Activated B cell treated with CpG ODN at 0.5 μM for 24 hours (primary cell): ENCODE data around the gene MBNL1. TPM values are rescaled to one million over a fixed set of nuclear protein-coding genes. Genes with fewer than 3 reads are reported as not detected.
A peak's percentile ranks its signal among the peaks of the same experiment; 100 is the strongest.

Source experiments
- ATAC-seq: fragments of 200-7000 bp; cut with Tn5 transposase; one replicate; pipeline ENCODE4 v1.10.0; 2021; ENCODE audit warnings: low read depth, mild to moderate bottlenecking, moderate library complexity
- CTCF ChIA-PET: fragments of 350-600 bp; sonication (Branson Sonifier 250); formaldehyde crosslinking; loops from one replicate; lab custom pipeline; 2021; ENCODE audit warnings: antibody characterized with exemption; lab: Charles Lee
- POLR2A ChIA-PET: fragments of 350-600 bp; sonication (Branson Sonifier 250); formaldehyde crosslinking; loops from one replicate; lab custom pipeline; 2021; ENCODE audit warnings: antibody characterized with exemption; lab: Charles Lee
- DNase-seq: peaks from one replicate; pipeline ENCODE4 v3.0.0; 2022
- H3K27ac Mint-ChIP-seq: one replicate; pipeline ENCODE4 v1.8.0; 2020; ENCODE audit warnings: mixed read lengths
- H3K27me3 Mint-ChIP-seq: one replicate; pipeline ENCODE4 v1.8.0; 2021; ENCODE audit warnings: mixed read lengths
- H3K36me3 Mint-ChIP-seq: one replicate; pipeline ENCODE4 v1.8.0; 2021; ENCODE audit warnings: low read depth, mixed read lengths
- H3K4me1 Mint-ChIP-seq: one replicate; pipeline ENCODE4 v1.8.0; 2021; ENCODE audit warnings: mixed read lengths
- H3K4me3 Mint-ChIP-seq: one replicate; pipeline ENCODE4 v1.8.0; 2020; ENCODE audit warnings: mild to moderate bottlenecking, mixed read lengths
- H3K9me3 Mint-ChIP-seq: one replicate; pipeline ENCODE4 v1.8.0; 2020; ENCODE audit warnings: mixed read lengths
- CTCF ChIP-seq: fragments of 200-600 bp; IDR thresholded peaks from one replicate; pipeline ENCODE4 v1.8.0; 2022; ENCODE audit warnings: antibody characterized with exemption, mild to moderate bottlenecking
- intact Hi-C: fragments of 100-400 bp; cut with micrococcal nuclease; formaldehyde crosslinking; loops from one replicate; pipeline ENCODE4 v1.15.1; 2024
- total RNA-seq: library from RNA; stranded (reverse); gene quantifications from 2 replicates; pipeline ENCODE4 v1.2.3, GENCODE V29; 2022

Gene MBNL1
- total RNA-seq, 1 donor from 2014 or later: 561 TPM

- CTCF ChIA-PET: interaction anchor here (1.8 kb wide), 1 partner anchor 27 kb away, joined by 5 read pairs; no protein-coding TSS in a partner anchor
- H3K9me3 Mint-ChIP-seq: no peaks in the 10 kb centered on the region
- ATAC-seq (no peak), DNase-seq (no peak)
- peaks cover 79% of the 10 kb centered on the region for H3K36me3 Mint-ChIP-seq
- H3K4me3 Mint-ChIP-seq: no peak overlapping the region
- H3K27ac Mint-ChIP-seq: peak overlapping the region; percentile 21
- no peak for TF ChIP-seq CTCF
- no peaks in the 10 kb centered on the region for H3K27me3 Mint-ChIP-seq
- POLR2A ChIA-PET: no interaction called here
- intact Hi-C loops: no loop called here
- peaks cover 41% of the 10 kb centered on the region for H3K4me1 Mint-ChIP-seq
These were observed 148.3 kb downstream of the MBNL1 start for GRCh38 chr3:152416808-152417580.

GRCh38 chr3:152419748-152420147 lies 151.0 kb downstream of the MBNL1 start:
- H3K27me3 Mint-ChIP-seq: no peaks in the 10 kb centered on the region
- H3K4me3 Mint-ChIP-seq: no peak overlapping the region
- no peak for TF ChIP-seq CTCF
- DNase-seq (no peak), ATAC-seq (no peak)
- H3K36me3 Mint-ChIP-seq: peaks cover 85% of the 10 kb centered on the region
- intact Hi-C loops: no loop called here
- ChIA-PET POLR2A (no interaction called here), CTCF (no interaction called here)
- peaks cover 9% of the 10 kb centered on the region for H3K9me3 Mint-ChIP-seq
- no peak overlapping the region for H3K27ac Mint-ChIP-seq
- H3K4me1 Mint-ChIP-seq: peaks cover 53% of the 10 kb centered on the region

DNA sequence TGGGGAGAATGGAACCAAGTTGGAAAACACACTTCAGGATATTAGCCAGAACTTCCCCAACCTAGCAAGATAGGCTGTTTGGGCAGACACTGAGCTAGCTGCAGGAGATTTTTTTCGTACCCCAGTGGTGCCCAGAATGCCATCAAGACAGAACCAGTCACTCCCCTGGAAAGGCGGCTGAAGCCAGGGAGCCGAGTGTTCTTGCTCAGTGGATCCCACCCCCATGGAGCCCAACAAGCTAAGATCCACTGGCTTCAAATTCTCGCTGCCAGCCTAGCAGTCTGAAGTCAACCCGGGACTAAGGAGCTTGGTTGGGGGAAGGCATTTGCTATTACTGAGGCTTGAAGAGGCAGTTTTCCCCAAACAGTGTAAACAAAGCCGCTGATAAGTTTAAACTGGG lies 152.4 kb downstream of the MBNL1 start:
- H3K36me3 Mint-ChIP-seq: peaks cover 84% of the 10 kb centered on the region
- no peaks in the 10 kb centered on the region for H3K27me3 Mint-ChIP-seq
- DNase-seq (no peak), ATAC-seq (no peak)
- H3K4me1 Mint-ChIP-seq: peaks cover 63% of the 10 kb centered on the region
- no peak overlapping the region for H3K4me3 Mint-ChIP-seq
- intact Hi-C loops: no loop called here
- TF ChIP-seq CTCF: no peak
- peak overlapping the region; percentile 57 for H3K27ac Mint-ChIP-seq
- CTCF ChIA-PET: no interaction called here
- H3K9me3 Mint-ChIP-seq: peaks cover 9% of the 10 kb centered on the region
- POLR2A ChIA-PET: no interaction called here

- Mint-ChIP-seq H3K27ac (no peak overlapping the region), H3K36me3 (peaks cover 76% of the 10 kb centered on the region), H3K4me3 (no peak overlapping the region), H3K9me3 (peaks cover 9% of the 10 kb centered on the region), H3K4me1 (peaks cover 57% of the 10 kb centered on the region), H3K27me3 (no peaks in the 10 kb centered on the region)
- POLR2A ChIA-PET: no interaction called here
- intact Hi-C loops: no loop called here
- CTCF ChIA-PET: interaction anchor here (1.1 kb wide), 1 partner anchor 18 kb away, joined by 4 read pairs; no protein-coding TSS in a partner anchor
- no peak for TF ChIP-seq CTCF
- ATAC-seq: no peak
- no peak for DNase-seq
These were observed 157.7 kb downstream of the MBNL1 start for GRCh38 chr3:152426393-152426792.

- intact Hi-C loops: no loop called here
- Mint-ChIP-seq H3K27me3 (no peaks in the 10 kb centered on the region), H3K4me3 (no peak overlapping the region), H3K27ac (peak overlapping the region; percentile 5), H3K36me3 (peaks cover 74% of the 10 kb centered on the region), H3K9me3 (peaks cover 3% of the 10 kb centered on the region), H3K4me1 (peaks cover 36% of the 10 kb centered on the region)
- POLR2A ChIA-PET: no interaction called here
- CTCF ChIA-PET: no interaction called here
- ATAC-seq (no peak), DNase-seq (no peak)
- TF ChIP-seq CTCF: no peak
These were observed 159.8 kb downstream of the MBNL1 start for GRCh38 chr3:152428577-152428976.
